HG03469 (cell line): ENCODE measurements around the gene PPP2R2D.

Source experiments
- ATAC-seq: cut with Tn5 transposase; IDR thresholded peaks from one replicate; pipeline ENCODE4 v1.9.1; 2021; ENCODE audit warnings: mild to moderate bottlenecking, moderate library complexity, moderate number of reproducible peaks; ENCODE audit not compliant: unreplicated experiment

PPP2R2D gene

GRCh38 chr10:131994435-131994834 is 93.6 kb downstream of the PPP2R2D start:
- ATAC-seq = no peak

GRCh38 chr10:131996466-131997365 is 95.9 kb downstream of the PPP2R2D start:
- ATAC-seq = no peak

GRCh38 chr10:131997366-131998049 is 96.7 kb downstream of the PPP2R2D start:
- no peak for ATAC-seq

DNA sequence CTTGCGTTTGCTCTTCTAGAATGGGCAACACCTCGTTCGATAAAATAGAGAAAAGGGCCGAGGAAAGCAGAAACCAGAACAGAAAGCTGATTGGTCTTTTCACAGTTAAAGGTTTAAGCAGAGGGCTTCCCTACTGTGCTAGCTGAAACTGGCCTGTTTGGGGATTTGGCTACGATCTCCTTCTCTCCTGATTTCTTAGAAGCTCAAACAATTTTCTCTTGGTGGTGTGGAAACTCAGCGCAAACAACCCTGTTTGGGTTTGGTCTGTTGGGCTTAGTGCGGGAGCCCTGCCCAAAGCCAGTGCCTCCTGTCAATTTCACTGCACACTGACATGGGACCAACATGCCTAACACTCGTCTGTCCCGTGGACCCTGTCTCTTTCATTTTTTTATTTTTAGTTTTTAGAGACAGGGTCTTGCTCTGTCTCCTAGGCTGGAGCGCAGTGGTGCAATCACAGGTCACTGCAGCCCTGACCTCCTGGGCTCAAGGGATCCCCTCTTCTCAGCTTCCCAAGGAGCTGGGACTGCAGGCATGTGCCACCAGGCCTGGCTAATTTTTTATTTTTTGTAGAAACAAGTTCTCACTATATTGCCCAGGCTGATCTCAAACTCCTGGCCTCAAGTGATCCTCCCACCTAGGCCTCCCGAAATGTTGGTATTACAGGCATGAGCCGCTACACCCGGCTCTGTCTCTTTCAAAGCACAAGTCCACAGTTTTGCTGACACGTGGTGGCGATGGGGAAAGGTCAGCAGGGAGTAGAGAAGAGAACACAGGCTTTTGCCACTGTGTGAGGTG is 97.4 kb downstream of the PPP2R2D start:
- no peak for ATAC-seq

GRCh38 chr10:131998845-131999681 is 98.3 kb downstream of the PPP2R2D start:
- ATAC-seq = no peak

DNA sequence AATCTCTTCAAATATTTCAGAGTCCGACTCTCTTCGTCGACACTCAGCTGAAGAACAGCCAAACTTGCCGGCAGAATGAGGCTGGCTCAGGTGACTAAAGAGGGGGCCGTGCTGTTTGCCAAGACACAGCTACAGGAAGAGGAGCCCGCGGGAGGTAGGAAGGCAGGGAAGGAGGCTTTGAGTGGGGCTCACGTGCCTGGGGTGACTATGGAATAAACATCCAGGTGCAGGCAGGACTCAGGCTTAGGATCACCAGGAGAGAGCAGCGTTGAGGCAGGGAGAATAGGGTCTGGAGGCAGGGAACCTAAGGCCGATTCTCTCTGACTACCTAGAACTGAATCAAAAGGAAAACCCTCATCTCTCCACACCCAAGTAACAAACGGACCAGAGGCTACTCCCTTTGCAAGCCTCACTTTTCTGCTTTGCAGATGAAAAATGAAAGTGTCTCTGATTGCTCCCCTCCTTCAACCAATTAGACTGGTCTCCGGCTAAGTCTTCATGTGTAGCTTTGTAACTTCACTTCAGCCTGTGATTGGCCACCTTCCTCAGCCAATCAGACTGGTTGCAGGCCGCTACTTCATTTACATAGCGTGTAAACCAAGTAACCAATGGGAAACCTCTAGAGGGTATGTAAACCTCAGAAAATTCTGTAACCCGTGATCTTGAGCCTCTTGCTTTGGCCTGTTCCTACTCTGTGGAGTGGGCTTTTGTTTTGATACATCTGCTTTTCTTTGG is 100.6 kb downstream of the PPP2R2D start:
- no peak for ATAC-seq

- no peak for ATAC-seq
Measured at GRCh38 chr10:132002004-132002403, 101.2 kb downstream of the PPP2R2D start.

DNA sequence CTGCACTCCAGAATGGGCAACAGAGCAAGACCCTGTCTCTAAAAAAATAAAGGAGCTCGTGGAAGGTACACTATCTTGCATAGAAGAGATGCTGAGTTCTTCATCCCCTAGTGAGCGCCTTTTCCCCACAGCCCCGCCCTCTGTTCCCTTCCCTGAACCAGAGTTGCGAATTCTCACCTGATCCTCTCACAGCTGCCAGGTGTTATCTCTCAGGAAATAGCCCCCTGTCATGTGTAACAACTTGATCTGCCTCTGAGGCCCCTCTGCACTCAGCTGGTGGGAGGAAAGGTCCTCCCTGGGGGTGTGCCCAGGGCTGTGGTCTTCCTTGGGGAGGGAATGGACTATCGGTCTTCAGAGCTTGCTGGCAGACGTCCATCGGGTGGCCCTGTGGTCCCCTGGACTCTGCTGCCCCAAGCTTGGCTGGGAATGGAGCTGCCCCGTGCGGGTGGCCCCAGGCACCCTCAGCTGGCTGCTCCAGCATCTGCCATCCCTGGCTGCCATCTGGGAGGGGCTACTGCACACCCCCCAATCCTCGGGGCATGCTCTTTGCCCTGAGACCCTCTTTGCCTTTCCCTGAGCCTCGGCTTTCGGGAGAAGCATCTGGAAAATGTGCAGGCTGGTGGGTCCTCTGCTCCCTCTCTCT is 102.6 kb downstream of the PPP2R2D start:
- ATAC-seq = no peak

GRCh38 chr10:132004052-132004451 is 103.2 kb downstream of the PPP2R2D start:
- ATAC-seq = no peak

- no peak for ATAC-seq
Measured at GRCh38 chr10:132005147-132005546, 104.3 kb downstream of the PPP2R2D start.

- no peak for ATAC-seq
Measured at GRCh38 chr10:132006966-132007365, 106.2 kb downstream of the PPP2R2D start.

DNA sequence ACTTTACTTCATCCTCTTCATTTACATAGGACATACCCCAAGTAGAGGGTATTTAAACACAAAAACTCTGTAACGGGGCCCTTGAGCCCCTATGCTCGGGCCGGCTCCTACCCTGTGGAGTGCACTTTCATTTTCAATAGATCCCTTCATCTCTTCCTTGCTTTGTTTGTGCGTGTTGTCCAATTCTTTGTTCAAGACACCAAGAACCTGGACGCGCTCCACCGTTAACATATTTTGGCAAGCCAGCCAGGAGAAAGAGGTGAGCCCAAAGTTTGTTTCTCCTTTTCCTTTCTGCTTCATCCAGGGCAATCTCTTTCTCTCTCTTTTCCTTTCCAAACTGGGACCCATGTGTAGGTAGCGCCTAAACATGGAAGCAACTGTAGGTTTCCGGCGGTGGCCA is 106.9 kb downstream of the PPP2R2D start:
- no peak for ATAC-seq
